DMS79 (cell line): ENCODE results near the gene SLC28A1.

Experiments
- DNase-seq: peaks from one replicate; lab custom pipeline; 2025; lab: John Stamatoyannopoulos, UW

SLC28A1 gene

DNA sequence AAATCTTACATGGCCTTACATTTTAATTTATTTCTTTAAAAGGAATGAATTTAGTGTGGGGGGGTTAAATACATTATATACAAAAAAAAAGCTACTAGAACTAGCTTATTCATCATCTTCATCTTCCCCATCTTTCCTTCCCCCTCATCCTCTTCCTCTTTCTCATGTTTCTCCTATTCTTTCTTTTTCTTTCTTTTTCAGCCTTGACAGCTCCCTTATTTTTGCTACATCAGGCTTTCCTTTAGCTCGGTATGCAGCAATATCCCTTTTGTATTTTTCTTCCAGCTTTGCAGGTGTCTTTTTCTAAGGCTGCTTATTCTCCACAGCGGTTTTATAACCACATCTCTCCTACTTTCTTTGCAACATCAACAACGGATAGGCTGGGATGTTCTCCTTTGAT is 55.9 kb downstream of the SLC28A1 start:
- no peak for DNase-seq

DNA sequence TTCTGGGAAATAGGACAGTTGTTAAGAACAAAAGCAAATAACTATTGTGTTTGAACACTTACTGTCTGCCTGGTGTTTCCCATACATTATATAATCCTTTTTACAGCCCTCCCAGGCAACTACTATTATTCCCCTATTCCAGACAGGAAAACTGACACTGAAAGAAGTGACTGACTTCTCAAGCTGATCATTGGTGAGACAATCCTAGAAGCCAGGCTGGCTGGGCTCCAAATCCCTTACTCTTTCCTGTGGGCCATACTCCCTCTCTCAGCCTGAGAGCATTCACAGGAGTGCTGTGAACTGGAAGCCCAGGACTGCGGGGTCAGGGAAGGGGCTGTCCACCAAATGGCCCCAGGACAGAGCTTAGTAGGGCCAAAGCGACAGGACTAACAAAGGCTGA is 58.0 kb downstream of the SLC28A1 start:
- DNase-seq, result no peak

DNA sequence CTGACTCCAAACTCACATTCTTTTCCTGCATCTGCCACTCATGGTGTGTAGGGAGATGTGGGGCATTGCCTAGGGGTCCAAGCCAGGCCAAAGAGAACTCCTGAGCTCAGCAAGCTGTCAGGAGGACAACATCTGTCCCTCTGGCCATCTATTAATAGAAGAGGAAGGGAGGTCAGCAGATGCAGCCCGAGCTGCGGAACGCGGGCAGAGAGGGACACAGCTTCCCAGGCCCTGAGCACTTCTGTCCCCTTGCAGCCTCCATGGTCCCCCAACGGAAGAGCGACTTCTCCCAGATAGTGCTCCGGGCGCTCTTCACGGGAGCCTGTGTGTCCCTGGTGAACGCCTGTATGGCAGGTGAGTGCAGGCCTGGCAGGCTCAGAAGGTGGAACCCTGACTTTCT is 59.8 kb downstream of the SLC28A1 start:
- DNase-seq, result no peak

DNA sequence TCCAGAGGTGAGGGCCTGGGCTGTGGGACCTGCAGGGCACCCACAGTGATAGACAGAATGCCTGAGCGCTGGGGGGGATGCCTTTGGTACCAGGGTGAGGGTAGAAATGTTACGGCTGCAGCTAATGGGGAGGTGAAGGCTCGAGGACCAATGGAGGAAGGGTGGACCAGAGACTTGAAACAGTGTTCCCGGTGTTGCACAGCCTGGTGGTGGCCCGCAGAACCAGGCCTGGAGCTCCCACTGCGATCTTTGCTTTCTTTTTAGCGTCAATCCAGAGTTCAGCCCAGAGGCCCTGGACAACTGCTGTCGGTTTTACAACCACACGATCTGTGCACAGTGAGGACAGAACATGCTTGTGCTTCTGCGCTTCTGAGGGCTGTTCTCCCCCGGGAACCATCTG is 60.4 kb downstream of the SLC28A1 start:
- DNase-seq, result no peak

DNA sequence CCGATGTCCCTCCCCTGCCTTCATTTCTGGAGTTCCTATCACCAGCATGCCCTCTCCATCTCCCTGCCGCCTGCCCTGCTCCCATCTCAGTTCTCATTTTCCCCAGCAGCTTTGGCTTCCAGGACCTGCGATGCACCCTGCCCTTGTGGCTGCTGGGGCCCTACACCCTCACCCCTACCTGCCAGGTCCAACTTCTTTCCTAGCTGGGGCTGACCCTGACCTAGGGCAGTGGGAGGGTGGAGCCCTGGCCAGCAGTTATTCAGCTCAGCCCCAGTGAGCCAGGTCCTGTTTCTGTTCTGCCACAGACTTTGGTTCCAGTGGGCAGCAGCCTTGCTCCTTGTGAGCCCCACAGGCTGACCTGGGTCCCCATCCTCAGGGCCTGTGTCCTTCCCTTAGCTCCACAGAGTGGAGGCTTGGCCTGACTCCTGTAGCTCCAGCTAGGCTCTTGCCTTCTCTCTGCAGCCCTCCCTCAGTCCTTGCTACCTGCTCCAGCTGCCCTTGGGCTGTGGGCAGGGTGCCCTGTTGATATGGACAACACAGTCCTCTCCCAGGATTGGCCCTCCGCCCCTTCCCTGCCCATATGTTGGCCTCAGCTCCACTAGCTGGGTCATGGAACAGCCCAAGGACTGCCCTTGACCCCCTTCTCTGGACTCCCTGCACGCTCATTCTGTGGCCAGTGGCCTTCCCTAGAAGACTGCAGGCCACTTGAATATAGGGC is 62.5 kb downstream of the SLC28A1 start:
- no peak for DNase-seq

DNA sequence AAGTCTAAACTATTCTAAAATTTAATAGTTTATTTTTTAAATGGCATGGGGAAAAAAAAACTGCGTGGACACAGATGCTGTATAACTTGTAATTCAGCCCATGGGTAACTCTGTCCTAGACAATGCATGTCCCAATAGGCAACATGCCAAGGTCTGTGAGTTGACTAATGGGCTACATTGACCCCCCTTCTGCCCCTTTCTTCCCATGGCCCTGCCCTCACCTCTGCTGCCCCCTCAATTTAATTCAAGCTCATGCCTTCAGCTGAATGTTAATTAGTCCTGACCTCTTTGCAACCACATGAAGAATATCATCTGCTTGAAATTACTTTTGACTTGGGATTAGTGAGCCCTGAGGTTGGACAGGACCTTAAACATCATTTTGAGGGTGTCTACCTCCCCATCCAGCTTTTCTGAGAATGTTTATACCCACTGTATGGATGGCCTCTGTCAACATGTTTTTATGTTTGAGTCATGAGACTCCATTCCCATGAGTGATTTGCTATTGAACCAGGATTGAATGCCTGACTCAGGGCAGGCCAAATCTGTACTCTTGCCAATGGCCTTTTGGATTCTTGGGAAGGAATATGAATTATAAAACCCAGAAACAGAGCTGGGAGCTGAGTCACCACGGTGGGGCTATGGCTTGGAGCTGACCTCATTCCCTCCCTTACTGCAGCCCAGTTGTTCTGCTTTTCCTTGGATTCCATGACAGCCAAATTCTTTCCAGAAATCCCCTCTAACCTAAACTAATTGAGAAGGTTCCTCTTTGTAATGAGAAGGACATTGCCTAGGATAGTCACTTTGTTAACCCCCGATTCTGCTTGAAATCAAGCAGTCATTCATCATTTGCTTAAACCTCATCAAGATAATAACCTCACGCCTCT is 63.7 kb downstream of the SLC28A1 start:
- no peak for DNase-seq

DNA sequence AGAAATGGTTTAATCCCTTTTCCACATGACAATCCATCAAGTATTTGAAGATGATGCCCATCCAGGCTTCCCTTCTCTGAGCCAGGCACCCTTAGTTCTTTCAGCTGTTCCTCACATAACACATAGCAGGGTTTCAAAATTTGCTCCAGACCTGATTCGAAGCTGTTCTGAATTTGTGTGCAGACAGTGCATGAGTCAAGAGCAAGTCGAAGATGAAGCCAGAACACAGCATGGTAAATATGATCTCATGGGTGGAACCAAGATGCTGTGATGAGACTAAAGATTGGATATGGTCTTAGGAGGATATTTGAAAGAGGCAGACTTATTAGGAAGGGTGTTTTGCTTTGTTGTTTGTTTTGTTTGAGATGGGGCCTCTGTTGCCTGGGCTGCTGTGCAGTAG is 64.6 kb downstream of the SLC28A1 start:
- no peak for DNase-seq

DNA sequence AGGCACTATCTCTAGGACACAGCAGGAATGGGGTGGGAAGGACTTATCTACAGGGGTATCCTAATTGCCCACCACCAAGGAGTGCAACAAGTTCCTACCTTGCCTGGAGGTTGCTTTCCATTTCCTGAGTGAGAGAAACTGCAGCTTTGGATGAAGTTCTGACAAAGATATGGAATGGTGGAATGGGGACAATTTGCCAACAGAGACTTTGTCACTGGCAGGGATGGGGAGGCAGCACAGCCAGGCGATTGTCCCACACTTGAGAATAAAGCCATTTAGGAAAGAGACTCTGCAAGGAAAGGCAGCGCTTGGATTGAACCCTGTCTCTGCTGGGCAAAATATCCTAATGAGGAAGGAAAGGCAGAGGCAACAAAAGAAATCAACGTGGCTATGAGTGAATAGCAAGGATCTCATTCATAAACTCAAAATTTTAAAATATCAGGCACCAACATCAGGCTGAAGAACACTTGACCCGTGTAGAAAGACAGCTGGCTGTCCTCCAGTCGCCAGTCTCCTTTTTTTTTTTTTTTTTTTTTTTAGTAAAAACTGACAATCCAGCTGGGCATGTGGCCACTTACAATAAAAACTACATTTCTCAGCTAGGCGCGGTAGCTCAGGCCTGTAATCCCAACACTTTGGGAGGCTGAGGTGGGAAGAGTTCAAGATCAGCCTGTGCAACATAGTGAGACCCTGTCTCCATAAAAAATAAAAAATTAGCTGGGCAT is 65.5 kb downstream of the SLC28A1 start:
- DNase-seq, result no peak

DNA sequence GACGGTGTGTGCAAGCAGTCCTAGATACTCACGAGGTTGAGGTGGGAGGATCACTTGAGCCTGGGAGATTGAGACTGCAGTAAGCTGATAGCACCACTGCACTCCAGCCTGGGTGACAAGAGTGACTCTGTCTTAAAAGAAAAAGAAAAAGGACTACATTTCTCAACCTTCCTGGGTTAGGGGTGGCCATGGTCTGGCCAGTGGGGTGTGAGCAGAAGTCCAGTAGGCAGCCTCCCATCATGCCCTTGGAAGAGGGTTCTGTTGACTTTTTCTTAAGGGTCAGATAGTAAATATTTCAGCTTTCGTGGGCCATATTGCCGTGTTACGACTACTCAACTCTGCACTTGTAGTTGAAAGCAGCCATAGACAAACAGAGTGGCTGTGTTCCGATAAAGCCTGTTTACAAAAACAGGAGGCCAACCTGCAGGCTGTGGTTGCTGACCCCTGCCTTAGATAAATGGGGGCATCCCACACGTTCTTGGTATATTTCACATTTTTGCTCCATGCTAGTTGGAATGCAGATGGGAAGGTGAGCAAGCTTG is 66.2 kb downstream of the SLC28A1 start:
- no peak for DNase-seq

DNA sequence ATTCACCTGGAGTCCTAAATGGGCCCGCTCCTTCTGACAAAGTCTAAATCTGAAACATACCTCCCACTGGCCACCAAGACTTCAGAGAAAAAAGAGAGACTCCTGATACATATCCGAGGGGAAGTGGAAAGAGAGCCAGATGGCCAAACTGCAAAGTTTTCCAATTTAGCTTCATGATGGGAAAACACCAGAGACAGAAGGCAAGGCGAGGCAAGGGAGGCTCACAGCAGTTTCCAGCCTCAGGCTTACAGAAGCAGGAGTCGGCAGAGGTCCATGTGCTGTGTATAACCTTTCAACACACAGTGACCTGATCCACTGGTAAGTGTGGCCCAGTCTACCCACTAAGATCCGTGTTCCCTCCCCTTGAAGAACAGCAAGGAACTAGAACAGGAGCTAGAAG is 67.3 kb downstream of the SLC28A1 start:
- DNase-seq, result no peak

DNA sequence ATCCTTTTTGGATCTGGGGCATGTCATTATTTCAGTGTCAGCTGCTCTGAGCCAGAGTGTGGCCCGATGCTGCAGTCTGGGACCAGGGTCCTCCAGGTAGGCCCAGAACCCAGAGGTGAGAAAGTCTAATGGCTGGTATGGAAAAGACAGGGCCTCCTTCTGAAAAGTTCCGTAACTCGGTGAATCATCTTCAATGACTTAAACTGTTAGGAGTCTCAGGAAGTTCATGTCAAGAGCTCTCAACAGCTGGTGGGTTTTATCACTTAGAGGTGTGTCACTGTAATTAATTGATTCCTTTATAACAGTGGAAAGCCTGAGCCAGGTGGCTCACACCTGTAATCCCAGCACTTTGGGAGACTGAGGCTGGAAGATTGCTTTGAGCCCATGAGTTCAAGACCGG is 68.7 kb downstream of the SLC28A1 start:
- DNase-seq, result no peak

DNA sequence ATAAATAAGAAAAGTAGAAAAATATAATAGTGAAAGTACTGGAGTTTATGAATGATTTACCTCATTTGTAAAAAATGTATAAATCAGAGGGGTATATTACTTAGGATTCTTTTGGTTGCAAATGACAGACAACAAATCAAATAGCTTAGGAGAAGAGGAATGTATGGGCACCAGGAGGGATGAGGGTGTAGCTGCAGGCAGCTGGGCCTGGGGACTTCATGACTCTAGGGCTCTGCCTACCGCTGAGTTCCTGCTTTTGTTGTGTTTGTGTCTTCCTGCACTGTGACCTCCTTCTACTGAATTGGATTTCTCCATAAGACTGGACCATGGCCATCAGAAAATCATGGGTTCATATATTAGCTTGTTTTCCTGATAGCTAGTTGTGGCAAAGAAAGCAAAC is 69.3 kb downstream of the SLC28A1 start:
- no peak for DNase-seq

DNA sequence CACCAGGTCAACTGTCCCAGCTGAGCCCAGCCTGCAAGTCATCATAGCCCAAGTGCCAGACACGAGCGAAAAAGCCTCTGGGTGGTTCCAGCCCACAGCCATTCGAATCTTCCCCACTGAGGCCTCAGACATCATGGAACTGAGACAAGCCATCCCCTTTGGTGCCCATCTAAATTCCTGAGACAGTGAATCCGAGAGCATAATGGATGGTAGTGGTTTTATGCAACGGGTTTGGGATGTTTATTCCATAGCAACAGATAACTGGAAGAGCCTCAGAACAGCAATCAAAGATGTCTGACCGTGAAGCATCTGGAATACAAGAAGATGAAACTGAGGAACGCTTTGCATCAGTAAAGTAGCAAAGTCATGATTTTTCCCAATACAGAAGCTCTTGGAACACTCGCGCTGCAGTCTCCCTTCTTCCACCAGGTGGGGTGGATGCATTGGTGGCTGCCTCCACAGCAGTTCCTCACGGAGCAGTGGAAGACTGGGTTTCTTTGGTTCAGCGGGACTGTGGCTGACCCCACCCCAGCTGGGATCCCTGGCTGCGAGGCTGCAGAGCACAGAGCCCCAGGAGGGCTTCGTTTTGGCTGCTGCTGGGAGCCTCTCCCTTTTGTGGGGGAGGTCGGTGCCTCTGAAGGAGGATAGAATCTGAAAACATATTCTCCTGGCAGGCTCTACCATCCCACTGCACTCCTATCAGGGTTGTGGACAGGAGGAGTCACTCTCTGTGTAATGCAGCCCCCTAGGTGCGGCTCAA is 70.8 kb downstream of the SLC28A1 start:
- DNase-seq, result no peak

DNA sequence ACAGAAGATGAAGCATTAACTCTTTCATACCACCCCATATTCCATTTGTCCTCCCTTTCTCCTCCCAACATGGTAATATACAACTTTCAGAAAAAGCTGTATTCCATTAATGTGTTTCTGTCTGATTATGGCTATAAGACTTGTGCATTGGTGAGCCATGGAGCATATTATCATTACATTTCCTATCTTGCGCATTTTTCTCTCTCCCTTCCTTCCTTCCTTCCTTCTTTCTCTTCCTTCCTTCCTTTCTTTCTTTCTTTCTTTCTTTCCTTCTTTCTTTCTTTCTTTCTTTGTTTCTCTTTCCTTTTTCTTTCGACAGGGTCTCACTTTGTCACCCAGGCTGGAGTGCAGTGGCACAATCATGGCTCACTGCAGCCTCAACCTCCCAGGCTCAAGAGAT is 71.7 kb downstream of the SLC28A1 start:
- no peak for DNase-seq

DNA sequence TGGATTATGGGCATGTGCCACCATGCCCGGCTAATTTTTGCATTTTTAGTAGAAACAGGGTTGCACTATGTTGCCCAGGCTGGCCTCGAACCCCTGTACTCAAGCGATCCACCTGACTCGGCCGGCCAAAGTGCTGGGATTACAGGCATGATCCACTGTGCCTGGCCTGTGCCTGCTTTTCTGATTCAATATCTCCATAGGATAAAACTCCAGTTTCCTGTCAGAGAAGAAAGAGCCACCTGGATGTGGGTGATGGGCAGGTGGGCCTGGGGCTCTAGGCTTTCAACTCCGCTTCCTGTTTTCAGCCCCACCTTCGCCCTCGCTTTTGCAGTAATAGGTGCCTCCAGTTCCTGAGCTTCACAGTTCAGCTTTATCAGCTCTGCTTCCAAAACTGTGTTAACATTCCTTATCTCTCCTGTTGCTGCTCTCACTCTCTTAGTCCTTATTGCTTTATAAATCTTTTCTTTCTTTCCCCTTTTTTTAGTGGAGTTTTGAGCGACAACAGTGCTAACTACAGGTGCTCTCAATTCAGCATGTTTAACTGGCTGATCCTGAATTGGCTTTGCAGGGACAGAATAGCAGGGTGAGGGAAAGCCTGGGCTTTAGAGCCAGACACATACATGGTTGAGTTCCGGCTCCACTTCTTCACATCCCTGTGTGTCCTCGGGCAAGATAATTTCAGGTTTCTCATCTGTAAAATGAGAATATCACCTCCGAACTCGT is 76.1 kb downstream of the SLC28A1 start:
- no peak for DNase-seq

DNA sequence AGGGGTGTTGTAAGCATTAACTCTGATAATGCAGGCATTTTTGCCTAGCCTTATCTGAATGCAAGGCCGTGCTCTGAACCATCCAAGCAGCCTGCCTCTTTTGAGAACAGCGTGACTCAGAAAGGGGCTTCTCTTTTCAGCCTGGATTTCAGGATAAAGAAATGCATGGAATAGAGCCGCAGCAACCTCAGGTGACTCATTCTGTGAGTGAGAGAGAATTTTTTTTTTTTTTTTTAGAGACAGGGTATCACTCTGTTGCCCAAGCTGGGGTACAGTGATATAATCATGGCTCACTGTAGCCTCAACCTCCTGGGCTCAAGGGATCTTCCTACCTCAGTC is 76.6 kb downstream of the SLC28A1 start:
- no peak for DNase-seq

DNA sequence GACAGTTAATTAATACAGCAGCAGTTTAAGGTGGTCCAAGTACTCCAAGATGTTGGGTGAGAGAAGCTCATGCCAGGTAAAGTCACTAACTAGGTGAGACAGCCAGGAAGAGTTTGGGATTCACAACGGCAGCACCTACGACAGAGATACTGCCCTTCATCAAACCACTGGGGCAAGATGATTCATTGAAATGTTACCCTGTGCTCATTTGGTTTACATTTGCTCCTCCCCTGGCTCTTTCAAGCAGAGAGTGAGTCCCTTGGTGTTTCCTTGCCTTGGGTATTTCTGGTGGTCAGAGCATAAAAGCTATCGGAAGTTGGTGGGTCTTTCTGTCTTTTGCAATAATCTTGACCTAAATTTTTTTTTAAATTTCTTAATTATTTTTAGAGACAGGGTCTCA is 77.2 kb downstream of the SLC28A1 start:
- no peak for DNase-seq

DNA sequence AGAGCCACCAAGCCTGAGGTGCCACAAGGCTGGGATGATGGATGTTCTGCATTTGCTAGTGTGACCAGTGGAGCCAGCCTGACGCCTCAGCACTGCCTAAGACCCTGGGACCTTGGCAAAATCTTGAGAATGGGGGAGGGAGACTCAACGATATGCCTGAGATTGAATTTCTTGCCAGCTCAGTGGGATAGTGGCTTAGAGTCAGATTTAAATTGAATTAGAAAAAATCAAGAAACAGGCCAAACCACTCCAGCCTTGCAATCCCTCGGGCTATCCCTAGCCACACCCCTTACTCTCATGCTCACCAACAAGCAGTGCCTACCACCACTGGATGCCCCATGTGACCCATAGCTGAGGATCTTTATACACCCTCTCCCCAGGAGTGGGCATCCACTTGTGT is 78.5 kb downstream of the SLC28A1 start:
- DNase-seq, result no peak

DNA sequence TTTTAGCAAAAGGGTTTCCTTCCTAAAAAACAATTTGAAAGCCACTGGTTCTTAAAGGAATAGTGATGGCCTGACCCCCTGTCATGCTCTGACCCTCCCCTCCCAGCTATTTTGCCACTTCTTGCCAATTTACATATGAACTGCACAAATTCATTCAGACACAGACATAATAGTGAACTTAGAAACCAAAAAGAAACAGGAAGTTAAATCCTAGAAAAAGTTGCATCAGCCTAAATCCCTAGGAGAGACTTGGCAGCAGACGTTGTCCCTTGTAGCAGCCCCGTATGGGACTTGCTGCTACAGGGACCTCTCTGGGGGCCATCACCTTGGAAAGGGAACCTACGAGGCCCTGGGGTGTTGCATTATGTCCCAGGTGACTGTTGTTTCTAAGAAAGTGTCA is 82.9 kb downstream of the SLC28A1 start:
- no peak for DNase-seq

DNA sequence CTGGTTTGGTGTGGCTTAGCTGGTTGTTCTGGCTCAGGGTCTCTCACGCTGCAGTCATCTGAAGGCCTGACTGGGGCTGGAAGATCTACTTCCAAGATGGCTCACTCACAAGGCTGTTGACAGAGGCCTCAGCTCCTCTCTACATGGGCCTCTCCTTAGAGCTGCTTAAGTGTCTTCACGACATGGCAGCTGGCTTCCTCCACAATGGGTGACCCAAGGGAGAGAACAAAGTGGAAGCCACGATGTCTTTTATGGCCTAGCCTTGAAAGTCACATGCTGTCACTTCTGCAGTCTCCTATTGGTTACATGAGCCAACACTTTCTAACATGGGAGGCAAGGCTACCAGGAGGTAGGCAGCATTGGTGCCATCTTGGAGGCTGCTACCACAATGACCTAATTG is 83.8 kb downstream of the SLC28A1 start:
- DNase-seq, result no peak

DNA sequence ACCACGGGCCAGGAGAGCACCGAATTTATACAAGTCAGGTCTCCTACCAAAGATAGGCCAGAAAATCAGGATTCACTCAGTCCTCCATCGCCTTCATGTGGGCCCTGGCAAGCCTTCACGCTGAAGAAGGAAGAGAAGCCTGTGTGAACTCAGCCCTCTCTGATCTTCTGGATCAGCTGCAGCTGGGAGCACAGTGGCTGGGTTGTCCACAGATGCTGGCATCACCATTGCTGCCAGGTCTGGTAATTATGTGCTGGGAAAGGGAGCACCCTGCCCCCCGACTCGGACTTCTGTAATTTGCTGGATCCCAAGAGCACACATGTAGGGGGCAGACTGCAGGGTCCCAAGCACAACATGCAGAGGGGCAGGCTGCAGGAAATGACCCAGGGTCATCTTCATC is 84.8 kb downstream of the SLC28A1 start:
- no peak for DNase-seq
